AG04449 (cell line): ENCODE measurements around the gene SLC22A1.

Experiments
- CTCF ChIA-PET: fragments of 350-600 bp; formaldehyde crosslinking; extraction: SDS; loops from one replicate; lab custom pipeline; 2021; ENCODE audit warnings: antibody characterized with exemption; lab: Yijun Ruan, JAX
- POLR2A ChIA-PET: fragments of 400-600, 350-600 bp; formaldehyde crosslinking; extraction: SDS; loops from one replicate; lab custom pipeline; 2020; ENCODE audit warnings: antibody characterized with exemption, inconsistent platforms; lab: Yijun Ruan, JAX
- DNase-seq: peaks from one replicate; pipeline ENCODE4 v3.0.0-alpha.2; 2010; ENCODE audit warnings: low read depth, low spot score
- H3K4me3 ChIP-seq: 2 replicates; pipeline ENCODE4 v1.5.1; 2011; ENCODE audit warnings: low read depth, mild to moderate bottlenecking, control low read depth, low read length
- CTCF ChIP-seq: IDR thresholded peaks from one replicate; pipeline ENCODE4 v1.5.1; 2011; ENCODE audit warnings: mild to moderate bottlenecking, moderate library complexity, low read length, control low read depth, inconsistent platforms; ENCODE audit not compliant: insufficient read depth; ENCODE audit errors: missing control alignments

The SLC22A1 gene

GRCh38 chr6:160117137-160117536 is 4.5 kb upstream of the SLC22A1 start:
- no peak for TF ChIP-seq CTCF
- DNase-seq = no peak
- H3K4me3 ChIP-seq = no peak overlapping the region
- ChIA-PET POLR2A (no interaction called here), CTCF (interaction anchor here (1.4 kb wide), 1 partner anchor 29 kb away, joined by 5 read pairs; no protein-coding TSS in a partner anchor)

- POLR2A ChIA-PET = no interaction called here
- no peak for TF ChIP-seq CTCF
- CTCF ChIA-PET = no interaction called here
- DNase-seq = no peak
- no peak overlapping the region for H3K4me3 ChIP-seq
Measured at GRCh38 chr6:160118620-160119229, 2.9 kb upstream of the SLC22A1 start.

GRCh38 chr6:160120087-160120486 is 1.5 kb upstream of the SLC22A1 start:
- CTCF ChIA-PET = interaction anchor here (1.1 to 2.8 kb wide), 3 partner anchors 19 to 336 kb away, joined by 3 to 12 read pairs (median 7); no protein-coding TSS in a partner anchor
- no peak for TF ChIP-seq CTCF
- H3K4me3 ChIP-seq = no peak overlapping the region
- DNase-seq = no peak
- POLR2A ChIA-PET = no interaction called here

- no peak overlapping the region for H3K4me3 ChIP-seq
- POLR2A ChIA-PET = no interaction called here
- no peak for TF ChIP-seq CTCF
- CTCF ChIA-PET = interaction anchor here (1.2 to 2.8 kb wide), 3 partner anchors 17 to 34 kb away, joined by 3 to 12 read pairs (median 5); no protein-coding TSS in a partner anchor
- DNase-seq = no peak
Measured at GRCh38 chr6:160121981-160122380, 366 bp downstream of the SLC22A1 start.

- no peak for TF ChIP-seq CTCF
- ChIA-PET CTCF (interaction anchor here (1.2 to 1.8 kb wide), 3 partner anchors 16 to 34 kb away, joined by 3 to 5 read pairs (median 5); no protein-coding TSS in a partner anchor), POLR2A (no interaction called here)
- DNase-seq = no peak
- no peak overlapping the region for H3K4me3 ChIP-seq
Measured at GRCh38 chr6:160122744-160123143, 1.1 kb downstream of the SLC22A1 start.

- CTCF ChIA-PET = interaction anchor here (1.7 to 1.8 kb wide), 2 partner anchors 14 to 35 kb away, joined by 4 to 5 read pairs; no protein-coding TSS in a partner anchor
- no peak overlapping the region for H3K4me3 ChIP-seq
- no peak for DNase-seq
- POLR2A ChIA-PET = no interaction called here
- TF ChIP-seq CTCF = no peak
Measured at GRCh38 chr6:160124007-160124406, 2.4 kb downstream of the SLC22A1 start.
